C4-2B (cell line): ENCODE data around the gene TCAP.

Experiments used
- CTCF ChIP-seq: fragments of 450-650 bp; conservative IDR thresholded peaks from 2 replicates; pipeline ENCODE4 v1.5.1; 2017; ENCODE audit warnings: mild to moderate bottlenecking
- ZFX ChIP-seq: fragments of 450-650 bp; IDR thresholded peaks from 2 replicates; pipeline ENCODE4 v1.6.1; 2017

- peak; percentile 19; the same call in 1 of the 2 replicates for TF ChIP-seq ZFX
- peak; percentile 68 for TF ChIP-seq CTCF
These were observed 3.1 kb downstream of the TCAP start, which contains the start of gene PNMT for GRCh38 chr17:39667945-39668924.
